Left lung (tissue), 10 donors: ENCODE results near the gene RAP2A. TPM values are rescaled to one million over a fixed set of nuclear protein-coding genes. Genes with fewer than 3 reads are reported as not detected.

Experiments used
- ATAC-seq: fragments of 200-7000 bp; cut with Tn5 transposase; one replicate; pipeline ENCODE4 v1.9.1; 2020; ENCODE audit warnings: moderate library complexity
- DNase-seq, 4 donors: peaks; one replicate each; pipeline ENCODE4 v3.0.0-alpha.2; 2013 to 2020
- H3K27ac ChIP-seq, 2 donors: fragments of 200-600 bp; sonication (generic) in 1 of 2; one replicate each; pipeline versions ENCODE4 v1.5.0 to v1.8.0; 2020 to 2021
- H3K27me3 ChIP-seq, 2 donors: fragments of 200-600 bp; sonication (generic) in 1 of 2; one replicate each; pipeline versions ENCODE4 v1.5.0 to v1.8.0; 2020 to 2021
- H3K36me3 ChIP-seq, 2 donors: fragments of 200-600 bp; sonication (generic) in 1 of 2; one replicate each; pipeline versions ENCODE4 v1.5.0 to v1.8.0; 2020 to 2021
- H3K4me1 ChIP-seq, 2 donors: fragments of 200-600 bp; one replicate each; pipeline ENCODE4 v1.8.0; 2021
- H3K4me3 ChIP-seq, 2 donors: fragments of 200-600 bp; sonication (generic) in 1 of 2; one replicate each; pipeline versions ENCODE4 v1.5.0 to v1.8.0; 2020 to 2021; ENCODE audit warnings: mild to moderate bottlenecking in 1 of 2
- H3K9me3 ChIP-seq, 2 donors: fragments of 200-600 bp; sonication (generic) in 1 of 2; one replicate each; pipeline versions ENCODE4 v1.5.0 to v1.8.0; 2020 to 2021
- CTCF ChIP-seq, 2 donors: fragments of 200-600 bp; sonication (generic) in 1 of 2; IDR thresholded peaks; one replicate each; pipeline versions ENCODE4 v1.5.0 to v1.8.0; 2021; ENCODE audit warnings: antibody characterized with exemption in 2 of 2
- intact Hi-C, 2 donors: fragments of 100-400 bp; cut with DNase I; formaldehyde crosslinking; loops; one replicate each; pipeline versions ENCODE4 v1.11.2 to v1.14.2; 2022
- polyA plus RNA-seq, 6 donors: library from polyadenylated mRNA; unstranded; fragments of 120-200 nt; gene quantifications; one replicate each; pipeline ENCODE4 v1.2.1, GENCODE V29; 2013; ENCODE audit not compliant: insufficient read length in 6 of 6
- total RNA-seq, 2 donors: library from RNA; stranded (reverse); fragmentation: NEBNext Ultra II Directional; extraction: Animal tissue kit (Norgen Biotek cat#: 25700); gene quantifications; one replicate each; pipeline ENCODE4 v1.2.1, GENCODE V29; 2021
- donor health status: DM: no; HTN: yes; CAD: no.
- donor health status: DM: no; HTN: no; CAD: no.

The RAP2A gene
- total and polyA plus RNA-seq, 8 donors: 44.7 to 53.5 (median 49.1) TPM

GRCh38 chr13:97414392-97414791 lies 19.6 kb upstream of the RAP2A start:
- H3K4me3 ChIP-seq: no peak overlapping the region
- H3K36me3 ChIP-seq: no peaks in the 10 kb centered on the region
- ATAC-seq (no peak), DNase-seq (no peak)
- no peaks in the 10 kb centered on the region for H3K9me3 ChIP-seq
- TF ChIP-seq CTCF (IDR thresholded peaks at IDR 0.05): no peak
- no peaks in the 10 kb centered on the region for H3K4me1 ChIP-seq
- H3K27me3 ChIP-seq: no peaks in the 10 kb centered on the region
- H3K27ac ChIP-seq: no peak overlapping the region
- intact Hi-C loops: no loop called here

- H3K36me3 ChIP-seq: no peaks in the 10 kb centered on the region
- H3K4me3 ChIP-seq: no peak overlapping the region
- no peaks in the 10 kb centered on the region for H3K27me3 ChIP-seq
- DNase-seq (no peak), ATAC-seq (no peak)
- intact Hi-C loops: no loop called here
- no peaks in the 10 kb centered on the region for H3K4me1 ChIP-seq
- H3K9me3 ChIP-seq: no peaks in the 10 kb centered on the region
- no peak for TF ChIP-seq CTCF (IDR thresholded peaks at IDR 0.05)
- H3K27ac ChIP-seq: no peak overlapping the region
These were observed 16.3 kb upstream of the RAP2A start for GRCh38 chr13:97417698-97418097.

GRCh38 chr13:97422118-97423054 lies 11.6 kb upstream of the RAP2A start:
- Histone ChIP-seq H3K27me3 (no peaks in the 10 kb centered on the region), H3K9me3 (no peaks in the 10 kb centered on the region), H3K27ac (no peak overlapping the region), H3K4me1 (no peaks in the 10 kb centered on the region), H3K4me3 (no peak overlapping the region), H3K36me3 (no peaks in the 10 kb centered on the region)
- ATAC-seq: no peak
- TF ChIP-seq CTCF (IDR thresholded peaks at IDR 0.05): no peak
- no peak for DNase-seq
- intact Hi-C loops: no loop called here

GRCh38 chr13:97423300-97424045 lies 10.5 kb upstream of the RAP2A start:
- Histone ChIP-seq H3K27ac (no peak overlapping the region), H3K27me3 (no peaks in the 10 kb centered on the region), H3K9me3 (no peaks in the 10 kb centered on the region), H3K4me1 (no peaks in the 10 kb centered on the region), H3K36me3 (no peaks in the 10 kb centered on the region), H3K4me3 (no peak overlapping the region)
- DNase-seq (no peak), ATAC-seq (no peak)
- TF ChIP-seq CTCF (IDR thresholded peaks at IDR 0.05): no peak
- intact Hi-C loops: no loop called here

GRCh38 chr13:97425590-97425989 lies 8.4 kb upstream of the RAP2A start:
- TF ChIP-seq CTCF (IDR thresholded peaks at IDR 0.05): no peak
- Histone ChIP-seq H3K27ac (no peak overlapping the region), H3K36me3 (no peaks in the 10 kb centered on the region), H3K4me3 (no peak overlapping the region), H3K4me1 (no peaks in the 10 kb centered on the region), H3K27me3 (no peaks in the 10 kb centered on the region), H3K9me3 (no peaks in the 10 kb centered on the region)
- DNase-seq: no peak
- no peak for ATAC-seq
- intact Hi-C loops: no loop called here
